K562 (cell line): ENCODE measurements around the gene MARS1. TPM values are rescaled to one million over a fixed set of nuclear protein-coding genes. Genes with fewer than 3 reads are reported as not detected.

Experiments
- CEBPG ChIP-seq, 3 experiments: fragments of 200-800 bp in 1 of 3; sonication (Bioruptor generic) in 1 of 3; sonication (generic) in 1 of 3; formaldehyde crosslinking in 1 of 3; IDR thresholded peaks in 2 of 3; conservative IDR thresholded peaks in 1 of 3; 2 replicates each; pipeline versions ENCODE4 v1.6.1 to v1.8.0; 2016 to 2022; ENCODE audit warnings: missing compliant biosample characterization in 2 of 3, missing genetic modification characterization in 2 of 3, mild to moderate bottlenecking in 1 of 3, missing genetic modification reagents in 1 of 3
- CEBPZ ChIP-seq: fragments of 150-350 bp; IDR thresholded peaks from 2 replicates; pipeline ENCODE4 v1.6.1; 2014; ENCODE audit warnings: low read depth, mild to moderate bottlenecking, low read length, borderline replicate concordance
- COPS2 ChIP-seq: fragments of 450-650 bp; conservative IDR thresholded peaks from 2 replicates; pipeline ENCODE4 v1.6.1; 2016; ENCODE audit warnings: mild to moderate bottlenecking, moderate library complexity
- HNRNPL ChIP-seq: fragments of 200-400 bp; formaldehyde crosslinking; IDR thresholded peaks from 2 replicates; pipeline ENCODE4 v1.6.1; 2017; ENCODE audit warnings: low read depth, mild to moderate bottlenecking, low read length
- MAFK ChIP-seq: IDR thresholded peaks from 2 replicates; pipeline ENCODE4 v1.6.1; 2011; ENCODE audit warnings: low read length, improper control_type of control experiment
- MEF2D ChIP-seq: conservative IDR thresholded peaks from 2 replicates; pipeline ENCODE4 v1.6.1; 2016; ENCODE audit warnings: low read depth, missing genetic modification characterization, missing compliant biosample characterization
- NFRKB ChIP-seq: fragments of 450-650 bp; IDR thresholded peaks from 2 replicates; pipeline ENCODE4 v1.6.1; 2016; ENCODE audit warnings: low read depth
- PHF8 ChIP-seq: fragments of 200-600 bp; sonication (generic); IDR thresholded peaks from 2 replicates; pipeline ENCODE4 v1.6.1; 2012; ENCODE audit warnings: mixed run types, mild to moderate bottlenecking, inconsistent platforms, low read length, moderate library complexity, borderline replicate concordance
- RBBP5 ChIP-seq: fragments of 200-600 bp; sonication (generic); IDR thresholded peaks from 2 replicates; pipeline ENCODE4 v1.6.1; 2012; ENCODE audit warnings: borderline replicate concordance, mild to moderate bottlenecking, low read length, control low read depth, inconsistent platforms; ENCODE audit not compliant: insufficient read depth, poor library complexity, severe bottlenecking
- RBM14 ChIP-seq: fragments of 200-400 bp; formaldehyde crosslinking; IDR thresholded peaks from 2 replicates; pipeline ENCODE4 v1.6.1; 2018; ENCODE audit warnings: low read depth, mild to moderate bottlenecking, low read length, moderate library complexity, borderline replicate concordance; ENCODE audit not compliant: insufficient read depth
- RERE ChIP-seq: sonication (generic); formaldehyde crosslinking; IDR thresholded peaks from 2 replicates; pipeline ENCODE4 v1.8.0; 2023; ENCODE audit warnings: missing genetic modification reagents, mild to moderate bottlenecking, borderline replicate concordance
- SP1 ChIP-seq: sonication (generic); formaldehyde crosslinking; IDR thresholded peaks from 2 replicates; pipeline ENCODE4 v1.8.1; 2022; ENCODE audit warnings: mild to moderate bottlenecking, missing genetic modification reagents
- THAP12 ChIP-seq: fragments of 250-450 bp; sonication (Bioruptor Pico); IDR thresholded peaks from 2 replicates; pipeline ENCODE4 v1.9.0; 2021; ENCODE audit warnings: mild to moderate bottlenecking, inconsistent platforms
- U2AF1 ChIP-seq: fragments of 200-400 bp; formaldehyde crosslinking; optimal IDR thresholded peaks from 2 replicates; pipeline ENCODE3; 2017; ENCODE audit warnings: mild to moderate bottlenecking, low read depth, low read length, moderate library complexity
- XRCC5 ChIP-seq: fragments of 200-400 bp; formaldehyde crosslinking; IDR thresholded peaks from 2 replicates; pipeline ENCODE4 v1.6.1; 2017; ENCODE audit warnings: low read depth, mild to moderate bottlenecking, low read length
- polyA plus RNA-seq, 8 experiments: library from polyadenylated mRNA; depleted of rRNA in 4 of 8; stranded (reverse) in 5 of 8; unstranded in 3 of 8; fragments of >200 nt; fragmentation: Nextera tagmentation in 2 of 8; fragmentation: Illumina TruSeq in 1 of 8; extraction: Ambion mirVana in 2 of 8; extraction: Trizol in 1 of 8; gene quantifications; 2 replicates each; pipeline versions ENCODE4 v1.2.1 to v1.2.3, GENCODE V29; 2011 to 2014; ENCODE audit warnings: inconsistent platforms in 1 of 8, missing spikeins in 1 of 8
- total RNA-seq, 7 experiments: library from RNA; depleted of rRNA in 6 of 7; stranded (reverse); fragments of >200 nt in 6 of 7; fragmentation: Illumina TruSeq in 2 of 7; extraction: Trizol in 2 of 7; gene quantifications; 2 replicates each; pipeline versions ENCODE4 v1.2.1 to v1.2.3, GENCODE V29; 2011 to 2021; ENCODE audit warnings: low replicate concordance in 1 of 7

The MARS1 gene
- total and polyA plus RNA-seq, 9 of the 15 experiments (the other 6 are each of a cell fraction or from before 2014, with no cell fraction given): 117 to 382 (median 220) TPM

- no peak for TF ChIP-seq CEBPZ
- no peak for TF ChIP-seq U2AF1
- TF ChIP-seq MEF2D (tag): 0 out of 2 replicates have a peak, but pooled peaks have one; percentile 32
- no peak for TF ChIP-seq CEBPG (CRISPR knock-in tag; IDR thresholded peaks at IDR 0.05)
- no peak for TF ChIP-seq CEBPG (tag; conservative IDR thresholded peaks at IDR 0.05 in 1 of 2, IDR thresholded peaks at IDR 0.05 in 1 of 2)
- no peak for TF ChIP-seq HNRNPL
- no peak for TF ChIP-seq XRCC5
- TF ChIP-seq PHF8: no peak
- no peak for TF ChIP-seq COPS2
- TF ChIP-seq RBBP5: no peak
- 0 out of 2 replicates have a peak, but pooled peaks have one; percentile 19 for TF ChIP-seq SP1 (CRISPR knock-in tag)
- no peak for TF ChIP-seq RBM14
- no peak for TF ChIP-seq RERE (CRISPR knock-in tag)
- no peak for TF ChIP-seq MAFK
- no peak for TF ChIP-seq THAP12
- TF ChIP-seq NFRKB: no peak
Observed at GRCh38 chr12:57545809-57546437, 58.1 kb downstream of the MARS1 start (continued).
